ENCODE data around the gene TCF7L1. TPM values are rescaled to one million over a fixed set of nuclear protein-coding genes. Genes with fewer than 3 reads are reported as not detected.

TCF7L1 gene
- total RNA-seq, 4 donors from 2014 or later, result 0.29 to 4.0 (median 1.3) TPM

DNA sequence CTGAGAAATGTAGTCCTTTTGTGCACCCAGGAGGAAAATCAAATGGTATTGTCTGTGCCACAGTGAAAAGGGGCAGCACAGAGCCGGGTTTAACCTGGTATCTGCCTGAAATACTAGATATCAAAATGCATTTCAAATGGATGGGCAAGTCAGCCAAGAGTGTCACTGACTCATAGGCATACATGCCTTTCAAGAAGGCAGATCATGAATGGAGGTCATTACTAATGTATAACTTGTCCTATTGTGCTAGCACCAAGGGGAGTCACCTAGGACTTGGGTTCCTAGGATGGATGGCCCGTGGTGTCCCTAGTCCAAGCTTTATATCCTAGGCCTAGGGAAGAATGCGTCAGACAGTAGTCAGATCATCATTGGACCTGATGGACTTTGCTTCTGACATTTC lies 49.9 kb downstream of the TCF7L1 start:
- no peak for DNase-seq
- H3K4me3 ChIP-seq, result no peak overlapping the region
- no peaks in the 10 kb centered on the region for H3K36me3 ChIP-seq
- H3K27ac ChIP-seq, result no peak overlapping the region
- TF ChIP-seq POLR2A (IDR thresholded peaks at IDR 0.05), result no peak
- TF ChIP-seq, protein P1, sequence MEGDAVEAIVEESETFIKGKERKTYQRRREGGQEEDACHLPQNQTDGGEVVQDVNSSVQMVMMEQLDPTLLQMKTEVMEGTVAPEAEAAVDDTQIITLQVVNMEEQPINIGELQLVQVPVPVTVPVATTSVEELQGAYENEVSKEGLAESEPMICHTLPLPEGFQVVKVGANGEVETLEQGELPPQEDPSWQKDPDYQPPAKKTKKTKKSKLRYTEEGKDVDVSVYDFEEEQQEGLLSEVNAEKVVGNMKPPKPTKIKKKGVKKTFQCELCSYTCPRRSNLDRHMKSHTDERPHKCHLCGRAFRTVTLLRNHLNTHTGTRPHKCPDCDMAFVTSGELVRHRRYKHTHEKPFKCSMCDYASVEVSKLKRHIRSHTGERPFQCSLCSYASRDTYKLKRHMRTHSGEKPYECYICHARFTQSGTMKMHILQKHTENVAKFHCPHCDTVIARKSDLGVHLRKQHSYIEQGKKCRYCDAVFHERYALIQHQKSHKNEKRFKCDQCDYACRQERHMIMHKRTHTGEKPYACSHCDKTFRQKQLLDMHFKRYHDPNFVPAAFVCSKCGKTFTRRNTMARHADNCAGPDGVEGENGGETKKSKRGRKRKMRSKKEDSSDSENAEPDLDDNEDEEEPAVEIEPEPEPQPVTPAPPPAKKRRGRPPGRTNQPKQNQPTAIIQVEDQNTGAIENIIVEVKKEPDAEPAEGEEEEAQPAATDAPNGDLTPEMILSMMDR (IDR thresholded peaks at IDR 0.05), result no peak
- H3K9me3 ChIP-seq, result no peaks in the 10 kb centered on the region
- intact Hi-C loops (cut with DNase I), result no loop called here
- H3K27me3 ChIP-seq, result no peaks in the 10 kb centered on the region
- peaks cover 0 to 41% (median 11%) of the 10 kb centered on the region in 3 donors for H3K4me1 ChIP-seq
- 67 to 85% methylated on average over 3 of the region's 3 CpGs for WGBS, 2 donors

DNA sequence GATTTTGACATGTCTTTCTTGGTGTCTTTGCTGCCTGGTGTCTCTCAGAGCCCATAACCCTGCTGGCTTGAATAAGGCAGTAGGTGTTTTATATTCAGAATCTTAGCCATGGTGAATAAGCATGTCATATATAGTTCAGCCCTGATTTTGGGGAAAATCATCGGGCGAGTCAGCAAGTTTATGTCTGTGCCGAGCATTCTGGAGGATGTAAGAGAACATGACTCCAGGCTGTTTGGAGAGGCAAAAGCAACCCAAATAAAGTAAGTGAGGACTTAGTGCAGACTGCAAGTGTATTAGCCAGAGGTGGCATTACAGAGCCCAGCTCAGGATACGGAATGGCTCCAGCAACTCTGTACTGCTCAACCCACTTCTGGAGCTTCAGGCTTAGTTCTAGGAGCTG lies 50.3 kb downstream of the TCF7L1 start:
- no peak for TF ChIP-seq POLR2A (IDR thresholded peaks at IDR 0.05)
- TF ChIP-seq, protein P1 (IDR thresholded peaks at IDR 0.05), result no peak
- Histone ChIP-seq H3K36me3 (no peaks in the 10 kb centered on the region), H3K4me3 (no peak overlapping the region), H3K27me3 (no peaks in the 10 kb centered on the region), H3K9me3 (no peaks in the 10 kb centered on the region), H3K27ac (no peak overlapping the region), H3K4me1 (peaks cover 0 to 38% (median 11%) of the 10 kb centered on the region in 3 donors)
- intact Hi-C loops (cut with DNase I), result no loop called here
- WGBS, 2 donors, result 68 to 79% methylated on average over 4 of the region's 4 CpGs
- no peak for DNase-seq

DNA sequence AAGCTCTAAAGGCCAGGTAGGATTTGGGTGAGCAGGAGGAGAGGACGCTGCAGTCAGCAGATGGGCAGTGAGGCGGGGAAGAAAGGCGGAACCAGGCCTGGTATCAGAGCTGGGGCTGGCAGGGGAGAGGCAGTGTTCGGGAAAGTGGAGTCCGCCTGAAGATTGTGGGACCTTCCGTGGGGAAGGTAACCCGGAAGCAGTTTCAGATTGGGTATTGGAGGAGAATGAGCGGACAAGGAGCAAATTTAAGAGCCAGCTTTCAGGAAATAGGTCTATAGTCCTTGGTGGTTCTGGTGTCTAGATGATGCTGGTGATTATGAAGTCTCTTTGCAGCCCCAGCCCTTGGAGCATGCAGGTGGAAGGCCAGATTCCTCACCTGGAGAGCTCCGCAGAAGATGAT lies 51.0 kb downstream of the TCF7L1 start:
- Histone ChIP-seq H3K4me3 (no peak overlapping the region), H3K9me3 (no peaks in the 10 kb centered on the region), H3K27me3 (no peaks in the 10 kb centered on the region), H3K27ac (no peak overlapping the region), H3K36me3 (no peaks in the 10 kb centered on the region), H3K4me1 (peaks cover 0 to 38% (median 11%) of the 10 kb centered on the region in 3 donors)
- intact Hi-C loops (cut with DNase I), result no loop called here
- DNase-seq, result no peak
- TF ChIP-seq, protein P1 (IDR thresholded peaks at IDR 0.05), result no peak
- no peak for TF ChIP-seq POLR2A (IDR thresholded peaks at IDR 0.05)
- 89 to 93% methylated on average over 9 of the region's 9 CpGs for WGBS, 2 donors

DNA sequence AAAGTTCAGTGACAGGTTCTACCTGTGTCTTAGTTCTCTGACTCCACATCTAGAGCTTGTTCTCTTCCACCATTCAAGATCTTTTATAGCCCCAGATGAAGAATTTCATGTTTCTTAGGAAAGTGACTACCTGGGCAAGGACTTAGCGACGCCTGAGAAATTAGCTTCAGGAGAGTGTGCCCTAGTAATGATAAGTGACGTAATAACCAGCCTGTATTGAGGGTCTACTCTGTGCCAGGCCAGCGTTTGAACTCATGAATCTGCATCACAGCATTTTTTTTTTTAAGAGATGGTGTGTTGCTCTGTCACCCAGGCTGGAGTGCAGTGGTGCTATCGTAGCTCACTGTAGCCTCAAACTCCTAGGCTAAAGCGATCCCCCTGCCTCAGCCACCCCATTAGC lies 51.8 kb downstream of the TCF7L1 start:
- Histone ChIP-seq H3K4me3 (no peak overlapping the region), H3K4me1 (peaks cover 0 to 32% (median 6%) of the 10 kb centered on the region in 3 donors), H3K36me3 (no peaks in the 10 kb centered on the region), H3K9me3 (no peaks in the 10 kb centered on the region), H3K27ac (no peak overlapping the region), H3K27me3 (no peaks in the 10 kb centered on the region)
- DNase-seq, result no peak
- 83 to 93% methylated on average over 3 to 5 of the region's 6 CpGs for WGBS, 2 donors
- intact Hi-C loops (cut with DNase I), result no loop called here
- no peak for TF ChIP-seq POLR2A (IDR thresholded peaks at IDR 0.05)
- TF ChIP-seq, protein P1 (IDR thresholded peaks at IDR 0.05), result no peak

DNA sequence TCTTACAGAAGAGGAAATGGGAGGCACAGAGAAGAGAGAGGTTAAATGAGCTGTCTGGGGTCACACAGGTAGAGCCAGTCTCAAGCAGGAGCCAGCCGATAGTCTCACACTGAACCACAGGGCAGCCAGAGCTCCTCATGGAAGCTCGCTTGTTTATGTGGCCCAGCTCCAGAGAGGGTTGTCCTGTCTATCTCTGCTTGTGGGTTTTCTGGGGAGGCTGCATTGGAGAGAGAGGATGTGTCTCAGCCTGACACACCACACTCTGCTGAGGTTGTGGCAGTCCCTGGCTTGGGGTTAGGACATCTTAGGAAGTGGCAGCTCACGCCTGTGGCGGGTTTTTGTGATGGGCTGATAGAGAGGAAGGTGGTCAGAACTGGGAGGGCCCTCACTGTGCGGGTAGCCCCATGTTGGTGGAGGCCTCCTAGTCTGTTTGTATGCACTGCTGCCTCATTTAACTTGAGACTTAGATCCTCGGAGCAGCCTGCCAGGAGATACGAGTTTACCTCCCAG lies 52.3 kb downstream of the TCF7L1 start:
- H3K36me3 ChIP-seq, result no peaks in the 10 kb centered on the region
- no peaks in the 10 kb centered on the region for H3K9me3 ChIP-seq
- intact Hi-C loops (cut with DNase I), result no loop called here
- no peaks in the 10 kb centered on the region for H3K27me3 ChIP-seq
- DNase-seq, result no peak
- TF ChIP-seq, protein P1 (IDR thresholded peaks at IDR 0.05), result no peak
- TF ChIP-seq POLR2A (IDR thresholded peaks at IDR 0.05), result no peak
- 71 to 80% methylated on average over 1 to 4 of the region's 7 CpGs for WGBS, 2 donors
- H3K27ac ChIP-seq, result no peak overlapping the region
- peaks cover 0 to 27% (median 6%) of the 10 kb centered on the region in 3 donors for H3K4me1 ChIP-seq
- H3K4me3 ChIP-seq, result no peak overlapping the region

All from esophagus squamous epithelium (tissue), 5 donors.